ENCODE data around the gene GUK1. TPM values are rescaled to one million over a fixed set of nuclear protein-coding genes. Genes with fewer than 3 reads are reported as not detected.

The GUK1 gene
- total RNA-seq, 1 donor: 278 TPM

- H3K27me3 ChIP-seq (ENCODE audit: insufficient read depth, low read length): no peaks in the 10 kb centered on the region
- peaks cover 66% of the 10 kb centered on the region for H3K36me3 ChIP-seq (ENCODE audit: insufficient read depth, low read length)
- H3K27ac ChIP-seq (ENCODE audit: low read depth, low read length): peak overlapping the region; percentile 0
- no peak for TF ChIP-seq CTCF (IDR thresholded peaks at IDR 0.05; ENCODE audit: extremely low read depth, low read depth, low read length)
- H3K4me2 ChIP-seq (ENCODE audit: insufficient read depth, low read length): no peak overlapping the region
- H4K20me1 ChIP-seq (ENCODE audit: insufficient read depth, low read length): peaks cover 100% of the 10 kb centered on the region
- peaks cover 42% of the 10 kb centered on the region for H3K4me1 ChIP-seq (ENCODE audit: insufficient read depth, low read length)
- H3K4me3 ChIP-seq (ENCODE audit: insufficient read depth, low read length): no peak overlapping the region
- no peaks in the 10 kb centered on the region for H3K9me3 ChIP-seq (ENCODE audit: low read depth, low read length)
- peaks cover 100% of the 10 kb centered on the region for H3K79me2 ChIP-seq (ENCODE audit: insufficient read depth, low read length)
- DNase-seq (ENCODE audit: insufficient read length, low spot score, missing footprints): no peak
- H2AFZ ChIP-seq (ENCODE audit: low read length): no peak overlapping the region
Measured at GRCh38 chr1:228092342-228093049, 47.6 kb upstream of the GUK1 start.

GRCh38 chr1:228093050-228093906, 46.8 kb upstream of the GUK1 start:
- H3K9me3 ChIP-seq (ENCODE audit: low read depth, low read length): no peaks in the 10 kb centered on the region

GRCh38 chr1:228094432-228095016, 45.6 kb upstream of the GUK1 start:
- Histone ChIP-seq H3K79me2 (ENCODE audit: insufficient read depth, low read length) (peaks cover 100% of the 10 kb centered on the region), H3K4me1 (ENCODE audit: insufficient read depth, low read length) (peaks cover 24% of the 10 kb centered on the region), H2AFZ (ENCODE audit: low read length) (no peak overlapping the region), H4K20me1 (ENCODE audit: insufficient read depth, low read length) (peaks cover 100% of the 10 kb centered on the region), H3K4me2 (ENCODE audit: insufficient read depth, low read length) (no peak overlapping the region), H3K27me3 (ENCODE audit: insufficient read depth, low read length) (no peaks in the 10 kb centered on the region), H3K36me3 (ENCODE audit: insufficient read depth, low read length) (peaks cover 71% of the 10 kb centered on the region), H3K4me3 (ENCODE audit: insufficient read depth, low read length) (no peak overlapping the region), H3K9me3 (ENCODE audit: low read depth, low read length) (no peaks in the 10 kb centered on the region), H3K27ac (ENCODE audit: low read depth, low read length) (peak overlapping the region; percentile 10)
- TF ChIP-seq CTCF (IDR thresholded peaks at IDR 0.05; ENCODE audit: extremely low read depth, low read depth, low read length): no peak
- DNase-seq (ENCODE audit: insufficient read length, low spot score, missing footprints): no peak

More at GRCh38 chr1:228093050-228093906, 46.8 kb upstream of the GUK1 start:
- H3K4me1 ChIP-seq (ENCODE audit: insufficient read depth, low read length): peaks cover 35% of the 10 kb centered on the region
- H3K79me2 ChIP-seq (ENCODE audit: insufficient read depth, low read length): peaks cover 100% of the 10 kb centered on the region
- H2AFZ ChIP-seq (ENCODE audit: low read length): no peak overlapping the region
- no peak overlapping the region for H3K4me2 ChIP-seq (ENCODE audit: insufficient read depth, low read length)
- peak; percentile 83 for DNase-seq (ENCODE audit: insufficient read length, low spot score, missing footprints)
- no peak overlapping the region for H3K4me3 ChIP-seq (ENCODE audit: insufficient read depth, low read length)
- no peak for TF ChIP-seq CTCF (IDR thresholded peaks at IDR 0.05; ENCODE audit: extremely low read depth, low read depth, low read length)
- peaks cover 100% of the 10 kb centered on the region for H4K20me1 ChIP-seq (ENCODE audit: insufficient read depth, low read length)
- no peak overlapping the region for H3K27ac ChIP-seq (ENCODE audit: low read depth, low read length)
- H3K27me3 ChIP-seq (ENCODE audit: insufficient read depth, low read length): no peaks in the 10 kb centered on the region
- peaks cover 71% of the 10 kb centered on the region for H3K36me3 ChIP-seq (ENCODE audit: insufficient read depth, low read length)
